ENCODE results near the gene AFF3.

- TF ChIP-seq SMC3 (IDR thresholded peaks at IDR 0.05; ENCODE audit: low read depth, low read length), result no peak
- TF ChIP-seq CTCF (conservative IDR thresholded peaks at IDR 0.05; ENCODE audit: low read depth, low read length), result no peak
- no peak for TF ChIP-seq RAD21 (IDR thresholded peaks at IDR 0.05; ENCODE audit: low read length)
- no peak for TF ChIP-seq POLR2A (IDR thresholded peaks at IDR 0.05; ENCODE audit: low read depth, low read length)
- TF ChIP-seq CEBPB (IDR thresholded peaks at IDR 0.05; ENCODE audit: low read depth, low read length), result no peak
- no peak for TF ChIP-seq BHLHE40 (IDR thresholded peaks at IDR 0.05; ENCODE audit: low read depth, low read length)
- TF ChIP-seq USF2 (IDR thresholded peaks at IDR 0.05; ENCODE audit: low read depth, low read length), result no peak
Measured at GRCh38 chr2:99753505-99753904, 388.9 kb downstream of the AFF3 start.

Measured in IMR-90 (cell line).